OCI-LY3 (cell line): ENCODE data around the gene PCMTD2.

Experiments
- H2AFZ ChIP-seq: fragments of 200-600, 300-600 bp; shearing (Covaris generic); 2 replicates; pipeline ENCODE4 v1.6.0; 2014; ENCODE audit warnings: antibody characterized with exemption, low read depth, low read length
- H3K27ac ChIP-seq: fragments of 200-600, 300-600 bp; sonication (generic); 2 replicates; pipeline ENCODE4 v1.5.1; 2014; ENCODE audit warnings: mild to moderate bottlenecking, low read length, moderate library complexity, mixed read lengths
- H3K27me3 ChIP-seq: fragments of 200-600, 300-600 bp; sonication (generic); 2 replicates; pipeline ENCODE4 v1.6.1; 2014; ENCODE audit warnings: low read depth, low read length, mixed read lengths
- H3K36me3 ChIP-seq: fragments of 200-600, 300-600 bp; sonication (generic); replicated peaks from 2 replicates; pipeline ENCODE3; 2014; ENCODE audit warnings: low read depth, low read length, mixed read lengths
- H3K4me1 ChIP-seq: fragments of 300-600, 200-600 bp; sonication (generic); 2 replicates; pipeline ENCODE4 v1.6.1; 2014; ENCODE audit warnings: low read length, mixed read lengths
- H3K4me2 ChIP-seq: fragments of 200-600, 300-600 bp; sonication (generic); 2 replicates; pipeline ENCODE4 v1.6.1; 2014; ENCODE audit warnings: low read length, mixed read lengths
- H3K4me3 ChIP-seq: fragments of 300-600, 200-600 bp; sonication (generic); 2 replicates; pipeline ENCODE4 v1.5.1; 2014; ENCODE audit warnings: antibody characterized with exemption, mild to moderate bottlenecking, low read length, moderate library complexity
- H3K79me2 ChIP-seq: fragments of 300-600, 200-600 bp; shearing (Covaris generic); 2 replicates; pipeline ENCODE4 v1.6.1; 2014; ENCODE audit warnings: mild to moderate bottlenecking, low read length, mixed read lengths
- H3K9ac ChIP-seq: fragments of 300-600, 200-600 bp; shearing (Covaris generic); 2 replicates; pipeline ENCODE4 v1.6.0; 2014; ENCODE audit warnings: mild to moderate bottlenecking, low read length, moderate library complexity
- H3K9me3 ChIP-seq: fragments of 200-600, 300-600 bp; shearing (Covaris generic); 2 replicates; pipeline ENCODE4 v1.6.1; 2014; ENCODE audit warnings: low read length, mixed read lengths; ENCODE audit not compliant: insufficient read depth
- H4K20me1 ChIP-seq: fragments of 200-600, 300-600 bp; sonication (generic); 2 replicates; pipeline ENCODE4 v1.6.1; 2016; ENCODE audit warnings: low read length, mixed read lengths; ENCODE audit not compliant: insufficient read depth
- CTCF ChIP-seq: fragments of 200-600, 300-600 bp; sonication (generic); IDR thresholded peaks from 2 replicates; pipeline ENCODE4 v1.5.1; 2014; ENCODE audit warnings: antibody characterized with exemption, low read length, low read depth
- EZH2phosphoT487 ChIP-seq: fragments of 200-600 bp; shearing (Covaris generic); IDR thresholded peaks from 2 replicates; pipeline ENCODE4 v1.6.1; 2018; ENCODE audit warnings: antibody characterized with exemption, mixed run types, low read depth

The PCMTD2 gene

GRCh38 chr20:64214113-64214512 lies 41.4 kb upstream of the PCMTD2 start:
- Histone ChIP-seq H3K79me2 (no peaks in the 10 kb centered on the region), H3K4me2 (no peak overlapping the region), H3K4me1 (no peaks in the 10 kb centered on the region), H3K36me3 (no peaks in the 10 kb centered on the region), H3K27ac (no peak overlapping the region), H3K9me3 (no peaks in the 10 kb centered on the region), H3K27me3 (peaks cover 42% of the 10 kb centered on the region), H3K9ac (no peak overlapping the region), H2AFZ (no peak overlapping the region), H4K20me1 (no peaks in the 10 kb centered on the region), H3K4me3 (no peak overlapping the region)
- no peak for TF ChIP-seq EZH2phosphoT487
- no peak for TF ChIP-seq CTCF

- H4K20me1 ChIP-seq: no peaks in the 10 kb centered on the region
- no peak overlapping the region for H3K9ac ChIP-seq
- no peaks in the 10 kb centered on the region for H3K9me3 ChIP-seq
- H3K4me2 ChIP-seq: no peak overlapping the region
- no peaks in the 10 kb centered on the region for H3K79me2 ChIP-seq
- H3K36me3 ChIP-seq: no peaks in the 10 kb centered on the region
- no peak overlapping the region for H3K27ac ChIP-seq
- H3K4me3 ChIP-seq: no peak overlapping the region
- no peak for TF ChIP-seq CTCF
- TF ChIP-seq EZH2phosphoT487: no peak
- H3K27me3 ChIP-seq: peaks cover 39% of the 10 kb centered on the region
- H2AFZ ChIP-seq: no peak overlapping the region
- no peaks in the 10 kb centered on the region for H3K4me1 ChIP-seq
Observed at GRCh38 chr20:64214952-64215351, 40.6 kb upstream of the PCMTD2 start.

GRCh38 chr20:64216036-64216435 lies 39.5 kb upstream of the PCMTD2 start:
- no peaks in the 10 kb centered on the region for H3K4me1 ChIP-seq
- no peaks in the 10 kb centered on the region for H3K79me2 ChIP-seq
- H2AFZ ChIP-seq: no peak overlapping the region
- TF ChIP-seq EZH2phosphoT487: no peak
- TF ChIP-seq CTCF: no peak
- no peaks in the 10 kb centered on the region for H3K36me3 ChIP-seq
- H3K9me3 ChIP-seq: no peaks in the 10 kb centered on the region
- no peaks in the 10 kb centered on the region for H4K20me1 ChIP-seq
- H3K4me3 ChIP-seq: no peak overlapping the region
- H3K9ac ChIP-seq: no peak overlapping the region
- H3K4me2 ChIP-seq: no peak overlapping the region
- H3K27ac ChIP-seq: no peak overlapping the region
- H3K27me3 ChIP-seq: peaks cover 28% of the 10 kb centered on the region

- Histone ChIP-seq H2AFZ (no peak overlapping the region), H3K4me1 (no peaks in the 10 kb centered on the region), H3K4me3 (no peak overlapping the region), H3K9ac (no peak overlapping the region), H4K20me1 (no peaks in the 10 kb centered on the region), H3K9me3 (no peaks in the 10 kb centered on the region), H3K27ac (no peak overlapping the region), H3K4me2 (no peak overlapping the region), H3K27me3 (peaks cover 22% of the 10 kb centered on the region), H3K36me3 (no peaks in the 10 kb centered on the region), H3K79me2 (no peaks in the 10 kb centered on the region)
- no peak for TF ChIP-seq CTCF
- no peak for TF ChIP-seq EZH2phosphoT487
Observed at GRCh38 chr20:64216910-64217309, 38.6 kb upstream of the PCMTD2 start.
